Right lobe of liver (tissue), 6 donors: ENCODE results near the gene ZCCHC24. TPM values are rescaled to one million over a fixed set of nuclear protein-coding genes. Genes with fewer than 3 reads are reported as not detected.

Experiments used
- ATAC-seq, 4 donors: fragments of 200-7000 bp; cut with Tn5 transposase; one replicate each; pipeline ENCODE4 v1.9.1; 2020; ENCODE audit warnings: mild to moderate bottlenecking in 4 of 4, moderate library complexity in 4 of 4
- DNase-seq, 3 donors: peaks; one replicate each; pipeline ENCODE4 v3.0.0-alpha.2; 2020
- H3K27ac ChIP-seq, 3 donors: fragments of 200-600 bp; one replicate each; pipeline ENCODE4 v1.8.0; 2022
- H3K27me3 ChIP-seq, 2 donors: fragments of 200-600 bp; one replicate each; pipeline ENCODE4 v1.8.0; 2022
- H3K36me3 ChIP-seq, 4 donors: fragments of 200-600 bp; sonication (generic) in 1 of 4; one replicate each; pipeline versions ENCODE4 v1.5.1 to v1.8.0; 2017 to 2022; ENCODE audit warnings: control low read depth in 1 of 4
- H3K4me1 ChIP-seq, 4 donors: fragments of 200-600 bp; sonication (generic) in 1 of 4; one replicate each; pipeline versions ENCODE4 v1.5.1 to v1.8.0; 2017 to 2022; ENCODE audit warnings: control low read depth in 1 of 4
- H3K4me3 ChIP-seq, 3 donors: fragments of 200-600 bp; one replicate each; pipeline ENCODE4 v1.8.0; 2022
- H3K9me3 ChIP-seq, 4 donors: fragments of 200-600 bp; sonication (generic) in 1 of 4; one replicate each; pipeline versions ENCODE4 v1.5.1 to v1.8.0; 2017 to 2022; ENCODE audit warnings: control low read depth in 1 of 4
- POLR2A ChIP-seq: fragments of 450-650 bp; IDR thresholded peaks from one replicate; pipeline ENCODE4 v1.6.1; 2017; ENCODE audit warnings: antibody characterized with exemption, mild to moderate bottlenecking
- WGBS: methylation state at CpG from one replicate; pipeline ENCODE4 v1.1.6; 2018; ENCODE audit warnings: low coverage, low lambda C conversion rate; ENCODE audit not compliant: insufficient coverage; ENCODE audit errors: missing lambda C conversion rate; 5-methylcytosine and 5-hydroxymethylcytosine counted together
- intact Hi-C, 2 donors: fragments of 100-400 bp; cut with DNase I; formaldehyde crosslinking; loops; one replicate each; pipeline versions ENCODE4 v1.11.2 to v1.14.1; 2022
- total RNA-seq, 6 experiments: library from RNA; depleted of rRNA in 2 of 6; stranded (reverse); fragments of >200 nt in 2 of 6; fragmentation: NEBNext Ultra II Directional in 3 of 6; extraction: Animal tissue kit (Norgen Biotek cat#: 25700) in 3 of 6; gene quantifications; one replicate each; pipeline versions ENCODE4 v1.1.0 to v1.2.4, GENCODE V29; 2016 to 2023
- TF ChIP-seq, protein P1 (sequence below), 4 donors: fragments of 200-600 bp in 3 of 4; fragments of 450-650 bp in 1 of 4; IDR thresholded peaks; one replicate each; pipeline versions ENCODE4 v1.5.1 to v1.8.0; 2016 to 2022; ENCODE audit warnings: antibody characterized with exemption in 4 of 4, mild to moderate bottlenecking in 2 of 4
- donor health status: DM: no; HTN: yes; CAD: no.
- donor health status: DM: no; HTN: no; CAD: no.
- donor health status: DM: no; HTN: no; CAD: no.
- donor health status: DM: no; HTN: yes; CAD: no.
- donor health status: DM: no; HTN: yes; CAD: no.

Gene ZCCHC24
- total RNA-seq, 6 experiments from 2014 or later, result 19.8 to 33.6 (median 22.7) TPM

DNA sequence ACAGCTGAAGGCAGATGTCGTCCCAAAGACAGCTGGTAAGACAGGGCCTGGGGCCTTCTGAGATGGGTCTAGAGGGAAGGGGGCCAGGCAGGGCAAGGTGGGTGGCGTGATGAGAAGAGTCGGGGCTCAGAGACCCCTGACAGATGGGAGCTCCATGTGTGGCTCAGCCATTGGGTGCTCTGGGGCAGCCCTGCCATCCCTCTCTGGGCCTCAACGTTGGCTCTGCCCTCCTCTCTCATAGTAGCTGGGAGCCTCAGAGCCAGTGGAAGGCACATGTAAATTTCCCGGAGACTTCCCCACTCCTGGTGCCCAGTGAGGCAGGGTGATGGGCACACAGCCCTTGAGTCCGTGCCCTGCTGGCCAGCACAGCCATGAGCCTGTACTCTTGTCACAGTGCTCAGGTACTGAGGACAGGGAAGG, 96.3 kb downstream of the ZCCHC24 start:
- peak overlapping the region in 2 of 3 donors; percentile 76 to 99 for H3K4me3 ChIP-seq
- TF ChIP-seq POLR2A, result no peak
- 60% methylated on average over 1 of the region's 6 CpGs for WGBS
- no peaks in the 10 kb centered on the region for H3K27me3 ChIP-seq
- intact Hi-C loops, result no loop called here
- no peak for DNase-seq
- no peak for ATAC-seq
- H3K9me3 ChIP-seq, result no peaks in the 10 kb centered on the region
- H3K4me1 ChIP-seq, result peaks cover 0 to 29% (median 14%) of the 10 kb centered on the region in 4 donors
- peaks cover 0 to 50% (median 35%) of the 10 kb centered on the region in 4 donors for H3K36me3 ChIP-seq
- peak overlapping the region in 2 of 3 donors; percentile 93 to 96 for H3K27ac ChIP-seq

DNA sequence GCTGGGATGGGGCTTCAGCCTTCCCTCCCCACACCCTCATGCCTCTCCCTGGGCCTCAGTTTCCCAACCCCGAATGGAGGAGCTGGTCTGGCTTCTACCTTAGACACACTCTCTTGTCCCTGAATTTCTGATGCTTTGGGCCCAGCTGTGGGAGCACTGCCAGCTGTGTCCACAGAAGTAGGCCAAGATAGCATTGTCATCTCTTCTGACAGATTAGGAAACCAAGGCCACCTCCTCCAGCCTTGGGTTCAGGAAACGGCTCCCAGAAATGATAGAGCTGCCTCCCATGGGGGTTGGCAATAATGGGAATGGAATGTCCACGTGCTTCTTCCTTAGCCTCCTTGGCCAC, 96.8 kb downstream of the ZCCHC24 start:
- intact Hi-C loops, result no loop called here
- no peak for DNase-seq
- H3K4me1 ChIP-seq, result peaks cover 0 to 29% (median 14%) of the 10 kb centered on the region in 4 donors
- no peaks in the 10 kb centered on the region for H3K9me3 ChIP-seq
- no peaks in the 10 kb centered on the region for H3K27me3 ChIP-seq
- peak overlapping the region in 2 of 3 donors; percentile 93 to 96 for H3K27ac ChIP-seq
- no peak for TF ChIP-seq POLR2A
- TF ChIP-seq, protein P1, sequence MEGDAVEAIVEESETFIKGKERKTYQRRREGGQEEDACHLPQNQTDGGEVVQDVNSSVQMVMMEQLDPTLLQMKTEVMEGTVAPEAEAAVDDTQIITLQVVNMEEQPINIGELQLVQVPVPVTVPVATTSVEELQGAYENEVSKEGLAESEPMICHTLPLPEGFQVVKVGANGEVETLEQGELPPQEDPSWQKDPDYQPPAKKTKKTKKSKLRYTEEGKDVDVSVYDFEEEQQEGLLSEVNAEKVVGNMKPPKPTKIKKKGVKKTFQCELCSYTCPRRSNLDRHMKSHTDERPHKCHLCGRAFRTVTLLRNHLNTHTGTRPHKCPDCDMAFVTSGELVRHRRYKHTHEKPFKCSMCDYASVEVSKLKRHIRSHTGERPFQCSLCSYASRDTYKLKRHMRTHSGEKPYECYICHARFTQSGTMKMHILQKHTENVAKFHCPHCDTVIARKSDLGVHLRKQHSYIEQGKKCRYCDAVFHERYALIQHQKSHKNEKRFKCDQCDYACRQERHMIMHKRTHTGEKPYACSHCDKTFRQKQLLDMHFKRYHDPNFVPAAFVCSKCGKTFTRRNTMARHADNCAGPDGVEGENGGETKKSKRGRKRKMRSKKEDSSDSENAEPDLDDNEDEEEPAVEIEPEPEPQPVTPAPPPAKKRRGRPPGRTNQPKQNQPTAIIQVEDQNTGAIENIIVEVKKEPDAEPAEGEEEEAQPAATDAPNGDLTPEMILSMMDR (IDR thresholded peaks at IDR 0.05), result no peak
- H3K36me3 ChIP-seq, result peaks cover 0 to 45% (median 30%) of the 10 kb centered on the region in 4 donors
- no peak for ATAC-seq
- peak overlapping the region; percentile 76 to 99 (median 82) for H3K4me3 ChIP-seq
- 29% methylated on average over 3 of the region's 3 CpGs for WGBS

DNA sequence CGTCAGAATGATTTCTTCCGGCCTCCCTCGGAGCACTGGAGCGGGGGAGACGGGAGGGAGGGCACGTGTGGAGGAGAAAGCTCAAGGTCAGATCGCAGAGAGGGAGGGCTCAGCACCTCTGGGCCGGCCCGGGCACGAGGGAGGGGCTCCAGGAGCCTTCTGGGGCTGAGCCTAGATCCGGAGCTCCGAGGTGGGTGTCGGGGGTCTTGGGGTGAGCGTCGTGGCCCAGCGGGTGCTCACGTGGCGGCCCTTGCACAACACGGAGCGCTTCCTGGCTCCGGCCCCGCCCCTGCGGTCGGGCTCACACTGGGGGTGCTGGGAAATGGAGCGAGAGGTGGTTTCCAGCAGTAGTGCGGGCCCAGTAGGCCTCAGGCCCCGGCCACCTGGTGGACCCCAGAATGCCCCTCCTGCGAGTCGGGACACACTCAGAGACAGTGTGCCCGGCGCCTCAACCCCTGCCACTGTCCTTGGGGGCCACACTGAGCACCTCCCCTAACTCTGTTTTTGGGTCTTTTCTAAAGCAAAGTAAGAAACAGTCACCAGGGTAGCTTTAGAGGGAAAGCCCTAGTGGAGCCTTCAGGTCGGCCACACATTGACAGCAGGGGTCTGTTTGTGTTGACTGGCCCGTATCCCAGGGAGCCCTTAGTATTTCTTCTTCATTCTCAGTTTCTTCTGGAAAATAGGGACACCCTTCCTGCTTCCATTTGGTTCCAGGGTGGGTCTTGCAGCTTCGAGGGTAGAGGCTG, 97.4 kb downstream of the ZCCHC24 start:
- Histone ChIP-seq H3K27me3 (no peaks in the 10 kb centered on the region), H3K27ac (peak overlapping the region; percentile 83 to 96 (median 93)), H3K9me3 (no peaks in the 10 kb centered on the region), H3K4me3 (peak overlapping the region; percentile 76 to 99 (median 82)), H3K4me1 (peaks cover 0 to 33% (median 17%) of the 10 kb centered on the region in 4 donors), H3K36me3 (peaks cover 0 to 40% (median 27%) of the 10 kb centered on the region in 4 donors)
- TF ChIP-seq, protein P1 (IDR thresholded peaks at IDR 0.05), result no peak
- TF ChIP-seq POLR2A, result no peak
- intact Hi-C loops, result no loop called here
- WGBS, result 1% methylated on average over 16 of the region's 34 CpGs
- ATAC-seq (peak; percentile 62 to 70 (median 66)), DNase-seq (peak; percentile 84 to 87 (median 87))

DNA sequence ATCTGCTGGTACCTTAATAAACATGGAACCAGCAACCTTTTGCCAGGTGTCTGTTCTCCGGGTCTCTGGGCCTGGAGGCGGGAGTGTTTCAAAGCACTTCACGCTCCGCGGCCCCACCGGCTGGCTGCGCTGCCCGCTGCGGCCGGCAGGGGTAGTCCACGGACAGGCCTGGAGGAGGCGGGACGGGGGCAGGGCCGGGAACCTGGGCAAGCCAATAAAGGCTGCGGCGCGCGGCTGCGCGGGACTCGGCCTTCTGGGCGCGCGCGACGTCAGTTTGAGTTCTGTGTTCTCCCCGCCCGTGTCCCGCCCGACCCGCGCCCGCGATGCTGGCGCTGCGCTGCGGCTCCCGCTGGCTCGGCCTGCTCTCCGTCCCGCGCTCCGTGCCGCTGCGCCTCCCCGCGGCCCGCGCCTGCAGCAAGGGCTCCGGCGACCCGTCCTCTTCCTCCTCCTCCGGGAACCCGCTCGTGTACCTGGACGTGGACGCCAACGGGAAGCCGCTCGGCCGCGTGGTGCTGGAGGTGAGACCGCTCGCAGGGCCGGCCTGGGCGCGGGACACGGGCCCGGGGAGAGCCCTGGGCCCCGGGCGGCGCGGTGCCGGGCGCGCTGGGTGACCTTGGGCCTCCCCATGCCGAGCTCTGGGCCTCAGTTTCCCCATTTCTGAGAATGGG, 98.1 kb downstream of the ZCCHC24 start, which contains the start of gene PPIF:
Gene PPIF, plus strand, starts transcription at position 244 of the 668 bp plus-strand sequence. Its CDS starts 80 bp downstream, at position 324.
- Histone ChIP-seq H3K9me3 (no peaks in the 10 kb centered on the region), H3K36me3 (peaks cover 0 to 33% (median 23%) of the 10 kb centered on the region in 4 donors), H3K27me3 (no peaks in the 10 kb centered on the region), H3K27ac (peak within 1 kb of the TSS; percentile 83 to 96 (median 93)), H3K4me3 (peak within 1 kb of the TSS; percentile 76 to 99 (median 82)), H3K4me1 (peaks cover 0 to 40% (median 22%) of the 10 kb centered on the region in 4 donors)
- DNase-seq, result peak; percentile 96 to 97 (median 96)
- WGBS, result 1% methylated on average over 25 of the region's 77 CpGs
- intact Hi-C loops, result no loop called here
- peak; percentile 96 for TF ChIP-seq POLR2A
- TF ChIP-seq, protein P1 (IDR thresholded peaks at IDR 0.05), result peak; percentile 90 to 99 (median 98)
- peak; percentile 84 to 91 (median 86) for ATAC-seq
